ENCODE results near the gene LDB2. TPM values are rescaled to one million over a fixed set of nuclear protein-coding genes. Genes with fewer than 3 reads are reported as not detected.

Gene LDB2
- total and polyA plus RNA-seq, 2 donors (not counting 3 experiments of a cell fraction or from before 2014, with no cell fraction given): 127 to 223 TPM

GRCh38 chr4:16726368-16727050 lies 171.9 kb downstream of the LDB2 start:
- intact Hi-C loops (cut with micrococcal nuclease) (no loop called here), dilution Hi-C loops (cut with MboI; ENCODE audit: extremely low pct_ligation_motif_present, low sequenced_read_pairs) (no loop called here)
- H3K4me3 ChIP-seq (replicated peaks in 1 of 3; ENCODE audit: insufficient read depth in 1 of 3, low read depth in 1 of 3, low read length in 3 of 3): no peak overlapping the region
- H3K36me3 ChIP-seq (ENCODE audit: control insufficient read depth in 2 of 2, extremely low read depth in 1 of 2, insufficient read depth in 2 of 2, low read length in 2 of 2): peaks cover 3 to 4% of the 10 kb centered on the region in 2 experiments
- H3K27me3 ChIP-seq (ENCODE audit: control insufficient read depth in 2 of 2, insufficient read depth in 2 of 2, low read length in 2 of 2): no peaks in the 10 kb centered on the region
- no peak for DNase-seq (ENCODE audit: low read depth, low spot score)
- H3K4me1 ChIP-seq (ENCODE audit: control insufficient read depth, extremely low read depth, insufficient read depth, low read length): peaks cover 23% of the 10 kb centered on the region
- H3K79me2 ChIP-seq (ENCODE audit: control insufficient read depth, insufficient read depth, low read length): no peaks in the 10 kb centered on the region
- TF ChIP-seq POLR2AphosphoS5 (IDR thresholded peaks at IDR 0.05; ENCODE audit: insufficient read depth, low read depth, low read length) (no peak), POLR2A (IDR thresholded peaks at IDR 0.05; ENCODE audit: low read depth, low read length) (no peak), JUN (IDR thresholded peaks at IDR 0.05; ENCODE audit: borderline replicate concordance, insufficient read depth, insufficient read length, low read depth) (no peak), EZH2 (IDR thresholded peaks at IDR 0.05; ENCODE audit: borderline replicate concordance, low read depth, low read length, severe bottlenecking) (no peak), CTCF (IDR thresholded peaks at IDR 0.05; ENCODE audit: extremely low read depth in 1 of 2, insufficient read depth in 1 of 2, low read depth in 1 of 2, low read length in 2 of 2) (no peak), FOS (IDR thresholded peaks at IDR 0.05; ENCODE audit: borderline replicate concordance, insufficient read depth, low read length) (no peak), MYC (IDR thresholded peaks at IDR 0.05; ENCODE audit: low read depth, low read length) (no peak), GATA2 (IDR thresholded peaks at IDR 0.05; ENCODE audit: insufficient read depth, insufficient read length, low read depth, low read length) (no peak)
- TF ChIP-seq, protein P1, sequence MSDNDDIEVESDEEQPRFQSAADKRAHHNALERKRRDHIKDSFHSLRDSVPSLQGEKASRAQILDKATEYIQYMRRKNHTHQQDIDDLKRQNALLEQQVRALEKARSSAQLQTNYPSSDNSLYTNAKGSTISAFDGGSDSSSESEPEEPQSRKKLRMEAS (IDR thresholded peaks at IDR 0.05; ENCODE audit: insufficient read depth, insufficient read length): no peak
- no peak overlapping the region for H3K4me2 ChIP-seq (ENCODE audit: insufficient read depth, low read length)
- no peak for FAIRE-seq
- no peak overlapping the region for H3K27ac ChIP-seq (ENCODE audit: insufficient read depth, low read depth, low read length)
- no peaks in the 10 kb centered on the region for H3K9me1 ChIP-seq (replicated peaks; ENCODE audit: control insufficient read depth, extremely low read depth, insufficient read depth, low read length)
- CTCF ChIA-PET: no interaction called here
- no TSS peak for BruUV-seq (replicated peaks)
- no peaks in the 10 kb centered on the region for H3K9me3 ChIP-seq (replicated peaks; ENCODE audit: control insufficient read depth, insufficient read depth, low read length)
- POLR2A ChIA-PET: no interaction called here
- H2AFZ ChIP-seq (ENCODE audit: low read depth, low read length): no peak overlapping the region
- no peaks in the 10 kb centered on the region for H4K20me1 ChIP-seq (replicated peaks; ENCODE audit: control insufficient read depth, extremely low read depth, insufficient read depth, low read length)
- no peak overlapping the region for H3K9ac ChIP-seq (replicated peaks; ENCODE audit: extremely low read depth, insufficient read depth, low read length)
